HG03354 (cell line): ENCODE results near the gene UMODL1.
A peak's percentile ranks its signal among the peaks of the same experiment; 100 is the strongest.
"Not testable (repeated sequence)": the region's sequence is repeated elsewhere in the genome, so short reads cannot be mapped to it uniquely, and the experiment has no call there.

ENCODE experiments used
- ATAC-seq: cut with Tn5 transposase; IDR thresholded peaks from one replicate; pipeline ENCODE4 v1.9.1; 2021; ENCODE audit warnings: mild to moderate bottlenecking; ENCODE audit not compliant: unreplicated experiment, poor library complexity, severe bottlenecking

Gene UMODL1

GRCh38 chr21:42180001-42180400, 108.9 kb downstream of the UMODL1 start:
- not testable (repeated sequence) for ATAC-seq

- ATAC-seq: no peak
Observed at GRCh38 chr21:42182713-42183371, 111.7 kb downstream of the UMODL1 start.

- no peak for ATAC-seq
Observed at GRCh38 chr21:42183374-42184266, 112.5 kb downstream of the UMODL1 start.

GRCh38 chr21:42186591-42186990, 115.5 kb downstream of the UMODL1 start:
- no peak for ATAC-seq

GRCh38 chr21:42187976-42188653, 117.0 kb downstream of the UMODL1 start:
- peak; percentile 97 for ATAC-seq

GRCh38 chr21:42188663-42189062, 117.5 kb downstream of the UMODL1 start:
- ATAC-seq: no peak

GRCh38 chr21:42189431-42189830, 118.3 kb downstream of the UMODL1 start:
- no peak for ATAC-seq

GRCh38 chr21:42189860-42190485, 118.9 kb downstream of the UMODL1 start:
- ATAC-seq: no peak

- no peak for ATAC-seq
Observed at GRCh38 chr21:42190486-42190863, 119.4 kb downstream of the UMODL1 start.

GRCh38 chr21:42191064-42191463, 119.9 kb downstream of the UMODL1 start:
- no peak for ATAC-seq

GRCh38 chr21:42191696-42192595, 120.8 kb downstream of the UMODL1 start:
- ATAC-seq: no peak
